Upper lobe of right lung (tissue), 1 donor: ENCODE data around the gene XPNPEP2. TPM values are rescaled to one million over a fixed set of nuclear protein-coding genes. Genes with fewer than 3 reads are reported as not detected.
A peak's percentile ranks its signal among the peaks of the same experiment; 100 is the strongest.

ENCODE experiments used
- ATAC-seq: fragments of 200-7000 bp; cut with Tn5 transposase; one replicate; pipeline ENCODE4 v1.9.1; 2020; ENCODE audit warnings: mild to moderate bottlenecking, moderate library complexity
- DNase-seq: peaks from one replicate; pipeline ENCODE4 v3.0.0-alpha.2; 2020
- H3K27ac ChIP-seq: fragments of 200-600 bp; one replicate; pipeline ENCODE4 v1.8.0; 2022
- H3K27me3 ChIP-seq: fragments of 200-600 bp; one replicate; pipeline ENCODE4 v1.8.0; 2022; ENCODE audit warnings: mild to moderate bottlenecking
- H3K36me3 ChIP-seq: fragments of 200-600 bp; one replicate; pipeline ENCODE4 v1.8.0; 2022
- H3K4me1 ChIP-seq: fragments of 200-600 bp; one replicate; pipeline ENCODE4 v1.8.0; 2022
- H3K4me3 ChIP-seq: fragments of 200-600 bp; one replicate; pipeline ENCODE4 v1.8.0; 2022; ENCODE audit warnings: mild to moderate bottlenecking
- H3K9me3 ChIP-seq: fragments of 200-600 bp; one replicate; pipeline ENCODE4 v1.8.0; 2022
- CTCF ChIP-seq: fragments of 200-600 bp; IDR thresholded peaks from one replicate; pipeline ENCODE4 v1.8.0; 2022; ENCODE audit warnings: antibody characterized with exemption
- intact Hi-C: fragments of 100-400 bp; cut with DNase I; formaldehyde crosslinking; loops from one replicate; pipeline ENCODE4 v1.11.0; 2022
- total RNA-seq: library from RNA; stranded (reverse); fragmentation: NEBNext Ultra II Directional; extraction: Animal tissue kit (Norgen Biotek cat#: 25700); gene quantifications from one replicate; pipeline ENCODE4 v1.2.1, GENCODE V29; 2021
- donor health status: DM: no; HTN: yes; CAD: no; lungs with severe emphysema.

The XPNPEP2 gene
- total RNA-seq, 1 donor from 2014 or later, result 0.93 TPM

GRCh38 chrX:129700536-129700935, 38.2 kb upstream of the XPNPEP2 start:
- no peaks in the 10 kb centered on the region for H3K4me1 ChIP-seq
- intact Hi-C loops, result no loop called here
- H3K9me3 ChIP-seq, result no peaks in the 10 kb centered on the region
- no peak overlapping the region for H3K27ac ChIP-seq
- ATAC-seq (no peak), DNase-seq (no peak)
- H3K27me3 ChIP-seq, result no peaks in the 10 kb centered on the region
- no peak overlapping the region for H3K4me3 ChIP-seq
- no peak for TF ChIP-seq CTCF
- no peaks in the 10 kb centered on the region for H3K36me3 ChIP-seq

GRCh38 chrX:129701624-129702069, 37.1 kb upstream of the XPNPEP2 start:
- Histone ChIP-seq H3K9me3 (no peaks in the 10 kb centered on the region), H3K4me3 (no peak overlapping the region), H3K27ac (no peak overlapping the region), H3K36me3 (no peaks in the 10 kb centered on the region), H3K4me1 (no peaks in the 10 kb centered on the region), H3K27me3 (no peaks in the 10 kb centered on the region)
- TF ChIP-seq CTCF, result no peak
- DNase-seq (peak; percentile 61), ATAC-seq (peak; percentile 22)
- intact Hi-C loops, result no loop called here

- no peak overlapping the region for H3K27ac ChIP-seq
- H3K27me3 ChIP-seq, result no peaks in the 10 kb centered on the region
- H3K4me3 ChIP-seq, result no peak overlapping the region
- H3K9me3 ChIP-seq, result no peaks in the 10 kb centered on the region
- H3K4me1 ChIP-seq, result no peaks in the 10 kb centered on the region
- no peak for TF ChIP-seq CTCF
- no peaks in the 10 kb centered on the region for H3K36me3 ChIP-seq
- intact Hi-C loops, result no loop called here
- no peak for DNase-seq
- no peak for ATAC-seq
Observed at GRCh38 chrX:129704491-129704890, 34.3 kb upstream of the XPNPEP2 start.

GRCh38 chrX:129705377-129705925, 33.3 kb upstream of the XPNPEP2 start:
- Histone ChIP-seq H3K27ac (no peak overlapping the region), H3K4me3 (no peak overlapping the region), H3K4me1 (no peaks in the 10 kb centered on the region), H3K36me3 (no peaks in the 10 kb centered on the region), H3K27me3 (no peaks in the 10 kb centered on the region), H3K9me3 (no peaks in the 10 kb centered on the region)
- no peak for TF ChIP-seq CTCF
- DNase-seq (no peak), ATAC-seq (no peak)
- intact Hi-C loops, result no loop called here

- no peak overlapping the region for H3K4me3 ChIP-seq
- no peaks in the 10 kb centered on the region for H3K9me3 ChIP-seq
- DNase-seq, result no peak
- no peak for TF ChIP-seq CTCF
- H3K36me3 ChIP-seq, result no peaks in the 10 kb centered on the region
- H3K27ac ChIP-seq, result no peak overlapping the region
- H3K27me3 ChIP-seq, result no peaks in the 10 kb centered on the region
- H3K4me1 ChIP-seq, result no peaks in the 10 kb centered on the region
- intact Hi-C loops, result no loop called here
- no peak for ATAC-seq
Observed at GRCh38 chrX:129705988-129706387, 32.8 kb upstream of the XPNPEP2 start.
